Midbrain (tissue), 1 donor: ENCODE data around the gene ROPN1B.

Source experiments
- DNase-seq: peaks from one replicate; lab custom pipeline; 2025; lab: John Stamatoyannopoulos, UW

ROPN1B gene

GRCh38 chr3:126031981-126032471 is 63.0 kb downstream of the ROPN1B start:
- no peak for DNase-seq
